Measurements from ENCODE around the gene LHFPL6.

Gene LHFPL6

DNA sequence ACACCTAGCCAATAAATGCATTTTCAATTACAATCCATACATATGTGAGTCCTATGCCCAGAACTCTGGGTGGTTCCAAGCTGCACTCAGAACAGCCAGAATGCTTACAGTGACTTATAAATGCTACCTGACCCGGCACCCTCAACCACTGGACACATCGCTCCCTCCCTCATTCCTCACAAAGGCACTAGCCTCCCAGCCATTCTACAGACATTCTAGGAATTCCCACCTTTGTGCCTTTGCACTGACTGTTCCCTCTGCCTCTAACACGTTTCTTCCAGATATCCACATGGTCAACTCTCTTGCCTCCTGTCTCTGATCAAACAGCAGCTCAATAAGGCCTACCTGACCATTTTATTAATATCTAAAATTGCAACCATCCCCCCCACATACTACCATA is 99.9 kb downstream of the LHFPL6 start:
- no peak for TF ChIP-seq POLR2A (IDR thresholded peaks at IDR 0.05; ENCODE audit: low read depth, low read length)
- FAIRE-seq (no peak), DNase-seq (ENCODE audit: insufficient read length, low spot score) (no peak)

- no peak for DNase-seq (ENCODE audit: insufficient read length, low spot score)
- TF ChIP-seq POLR2A (IDR thresholded peaks at IDR 0.05; ENCODE audit: low read depth, low read length) = no peak
- FAIRE-seq = no peak
Observed at GRCh38 chr13:39501702-39502324, 101.2 kb downstream of the LHFPL6 start.

GRCh38 chr13:39499604-39500003 is 103.4 kb downstream of the LHFPL6 start:
- DNase-seq (ENCODE audit: insufficient read length, low spot score) (no peak), FAIRE-seq (no peak)
- TF ChIP-seq POLR2A (IDR thresholded peaks at IDR 0.05; ENCODE audit: low read depth, low read length) = no peak

- no peak for TF ChIP-seq POLR2A (IDR thresholded peaks at IDR 0.05; ENCODE audit: low read depth, low read length)
- no peak for FAIRE-seq
- DNase-seq (ENCODE audit: insufficient read length, low spot score) = no peak
Observed at GRCh38 chr13:39498471-39499114, 104.4 kb downstream of the LHFPL6 start.

GRCh38 chr13:39496506-39496905 is 106.5 kb downstream of the LHFPL6 start:
- no peak for FAIRE-seq
- TF ChIP-seq POLR2A (IDR thresholded peaks at IDR 0.05; ENCODE audit: low read depth, low read length) = no peak
- no peak for DNase-seq (ENCODE audit: insufficient read length, low spot score)

- FAIRE-seq = no peak
- no peak for DNase-seq (ENCODE audit: insufficient read length, low spot score)
- TF ChIP-seq POLR2A (IDR thresholded peaks at IDR 0.05; ENCODE audit: low read depth, low read length) = no peak
Observed at GRCh38 chr13:39494633-39495032, 108.4 kb downstream of the LHFPL6 start.

DNA sequence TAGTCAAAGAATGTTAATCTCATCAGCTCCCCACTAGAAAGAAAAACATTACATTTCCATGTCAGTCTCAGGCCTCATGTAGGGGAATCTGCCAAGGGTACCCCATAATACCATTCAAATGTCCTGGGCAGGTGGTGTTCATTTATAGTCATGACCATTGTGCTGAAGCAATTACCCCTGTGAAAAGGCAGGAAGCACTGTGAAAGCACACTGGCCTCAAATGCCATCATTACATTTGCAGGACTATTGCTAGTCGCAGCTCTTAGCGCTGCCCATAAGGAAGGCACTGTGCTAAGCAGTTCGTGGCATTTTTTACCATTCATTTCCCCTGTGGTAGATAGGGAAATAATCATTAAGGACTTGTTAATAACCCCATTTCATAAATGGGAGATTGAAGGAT is 109.0 kb downstream of the LHFPL6 start:
- DNase-seq (ENCODE audit: insufficient read length, low spot score) (no peak), FAIRE-seq (no peak)
- no peak for TF ChIP-seq POLR2A (IDR thresholded peaks at IDR 0.05; ENCODE audit: low read depth, low read length)

DNA sequence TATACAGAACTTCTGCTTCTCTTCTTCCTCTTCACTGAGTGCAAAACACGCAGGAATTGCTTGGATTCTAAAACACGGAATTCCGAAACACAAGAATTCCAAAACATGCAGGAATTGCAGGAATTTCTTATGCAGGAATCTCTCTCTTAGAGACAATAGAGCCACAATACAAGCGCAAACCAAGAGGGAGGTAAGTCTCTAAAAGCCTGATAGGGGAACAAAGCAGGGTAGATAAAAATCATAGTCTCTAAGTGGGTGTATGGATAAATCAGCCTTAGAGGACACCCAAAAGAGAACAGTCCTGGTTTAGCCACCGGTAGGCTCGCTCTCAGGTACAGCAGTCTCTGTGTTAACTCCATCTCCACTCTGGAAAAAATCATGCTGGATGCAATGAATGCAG is 112.9 kb downstream of the LHFPL6 start:
- FAIRE-seq (no peak), DNase-seq (ENCODE audit: insufficient read length, low spot score) (no peak)
- TF ChIP-seq POLR2A (IDR thresholded peaks at IDR 0.05; ENCODE audit: low read depth, low read length) = no peak

DNA sequence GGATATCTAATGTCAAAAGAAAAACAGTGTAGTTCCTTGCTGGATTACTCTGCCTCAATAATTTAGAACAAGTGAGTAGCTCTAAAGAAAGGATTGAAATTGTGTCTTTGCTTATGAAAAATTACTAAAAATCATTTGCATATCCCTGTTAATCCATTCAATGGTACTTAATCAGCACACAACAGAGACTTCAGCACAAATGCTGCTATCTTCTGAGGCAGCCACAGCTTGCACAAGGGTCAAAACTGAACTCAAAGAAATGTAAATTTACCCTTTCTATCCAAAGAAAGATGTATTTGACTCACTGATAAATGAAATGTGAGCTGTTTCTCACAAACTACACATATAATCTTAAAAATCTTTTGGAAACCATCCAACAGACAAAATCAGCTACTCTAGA is 116.2 kb downstream of the LHFPL6 start:
- TF ChIP-seq POLR2A (IDR thresholded peaks at IDR 0.05; ENCODE audit: low read depth, low read length) = no peak
- FAIRE-seq = no peak
- no peak for DNase-seq (ENCODE audit: insufficient read length, low spot score)

DNA sequence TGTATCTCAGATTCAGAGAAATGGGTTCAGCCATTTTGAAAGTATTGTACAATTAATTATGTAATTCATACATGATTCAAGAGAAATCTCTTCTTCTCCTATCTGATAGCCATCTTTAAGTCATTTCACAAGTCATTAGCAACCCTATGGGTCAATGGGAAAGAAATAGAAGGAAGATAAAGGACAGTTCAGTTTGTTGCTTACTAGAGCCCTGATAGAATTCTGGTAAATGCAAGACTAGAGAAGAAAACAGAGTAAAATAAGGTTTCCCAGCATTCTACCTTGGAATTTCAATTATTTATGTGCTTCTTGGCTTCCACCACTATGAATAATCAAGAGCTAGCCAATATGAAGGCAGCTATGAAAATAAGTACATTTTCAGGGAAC is 117.7 kb downstream of the LHFPL6 start:
- FAIRE-seq (no peak), DNase-seq (ENCODE audit: insufficient read length, low spot score) (no peak)
- TF ChIP-seq POLR2A (IDR thresholded peaks at IDR 0.05; ENCODE audit: low read depth, low read length) = no peak

- no peak for TF ChIP-seq POLR2A (IDR thresholded peaks at IDR 0.05; ENCODE audit: low read depth, low read length)
- FAIRE-seq (no peak), DNase-seq (ENCODE audit: insufficient read length, low spot score) (peak; percentile 6)
Observed at GRCh38 chr13:39484506-39485313, 118.3 kb downstream of the LHFPL6 start.

DNA sequence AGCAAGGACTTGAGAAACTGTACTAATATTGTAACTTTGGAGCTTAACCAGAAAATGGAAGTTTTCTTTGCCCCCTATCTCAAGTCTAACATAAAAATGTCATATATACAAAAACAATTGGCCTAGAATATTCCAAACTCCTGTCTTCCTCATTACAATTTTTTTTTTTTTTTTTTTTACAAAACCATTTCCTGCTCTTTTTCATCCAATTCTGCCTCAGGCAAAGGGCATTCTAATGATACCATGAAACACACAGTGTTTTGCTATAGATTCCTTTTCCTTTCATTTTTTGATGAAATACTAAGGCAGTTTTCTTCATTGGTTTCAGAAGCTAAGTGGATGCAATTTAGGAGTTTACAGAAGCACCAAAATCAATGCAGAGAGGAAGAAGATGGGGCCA is 119.7 kb downstream of the LHFPL6 start:
- no peak for DNase-seq (ENCODE audit: insufficient read length, low spot score)
- no peak for FAIRE-seq
- TF ChIP-seq POLR2A (IDR thresholded peaks at IDR 0.05; ENCODE audit: low read depth, low read length) = no peak

DNA sequence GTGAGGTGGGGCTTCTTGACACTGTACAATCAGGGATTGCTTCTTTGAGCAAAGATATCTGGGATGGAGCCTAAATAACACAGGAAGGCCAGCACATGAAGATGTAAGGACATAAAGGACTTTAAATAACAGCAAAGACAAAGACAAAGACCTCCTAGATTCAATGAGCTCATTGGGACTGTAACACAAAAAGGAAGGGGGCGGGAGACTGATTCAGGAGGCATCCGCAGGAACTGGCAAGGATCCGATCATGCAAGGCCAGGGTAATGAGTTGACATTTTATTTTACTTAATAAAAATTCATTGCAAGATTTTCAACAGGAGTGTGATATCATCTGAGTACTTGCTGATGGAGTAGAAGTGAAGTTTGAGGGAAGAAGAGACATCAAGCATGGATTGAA is 121.5 kb downstream of the LHFPL6 start:
- TF ChIP-seq POLR2A (IDR thresholded peaks at IDR 0.05; ENCODE audit: low read depth, low read length) = no peak
- no peak for FAIRE-seq
- DNase-seq (ENCODE audit: insufficient read length, low spot score) = no peak

GRCh38 chr13:39474600-39474999 is 128.4 kb downstream of the LHFPL6 start:
- DNase-seq (ENCODE audit: insufficient read length, low spot score) (no peak), FAIRE-seq (no peak)
- no peak for TF ChIP-seq POLR2A (IDR thresholded peaks at IDR 0.05; ENCODE audit: low read depth, low read length)

DNA sequence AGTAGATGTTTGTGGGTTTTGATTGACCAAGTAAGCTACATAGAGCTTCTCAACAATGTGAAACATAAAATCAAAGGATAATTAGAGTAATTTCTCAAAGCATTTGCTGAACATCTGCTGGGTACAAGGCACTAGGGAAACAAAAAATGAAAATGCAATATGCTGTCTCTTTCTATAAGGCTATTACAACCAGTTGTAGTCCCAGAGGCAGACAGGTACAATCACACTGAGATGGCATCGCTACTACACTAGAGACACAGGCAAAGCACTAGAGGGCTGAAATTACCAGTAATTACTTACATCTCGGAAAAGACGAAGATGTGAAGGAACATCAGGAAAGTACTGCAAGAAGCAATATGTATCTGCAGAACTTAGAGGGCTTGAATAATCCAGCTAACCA is 133.3 kb downstream of the LHFPL6 start:
- DNase-seq (ENCODE audit: insufficient read length, low spot score) (no peak), FAIRE-seq (no peak)
- no peak for TF ChIP-seq POLR2A (IDR thresholded peaks at IDR 0.05; ENCODE audit: low read depth, low read length)
